GM12878 (cell line): ENCODE results near the gene AGK. TPM values are rescaled to one million over a fixed set of nuclear protein-coding genes. Genes with fewer than 3 reads are reported as not detected.

Source experiments
- ATAC-seq: fragments of 200-7000 bp; cut with Tn5 transposase; 3 replicates; pipeline ENCODE4 v1.9.1; 2020; ENCODE audit warnings: mild to moderate bottlenecking, moderate library complexity
- BruUV-seq: library from RNA; stranded (reverse); fragments of 400-500 nt; replicated peaks from 2 replicates; lab custom pipeline; 2021; lab: Mats Ljungman, UMichigan
- CTCF ChIA-PET: fragments of 300-600 bp; sonication (Branson Sonifier 250); formaldehyde crosslinking; extraction: SDS; loops from one replicate; lab custom pipeline; 2021; ENCODE audit warnings: inconsistent platforms; lab: Yijun Ruan, JAX
- POLR2A ChIA-PET: fragments of 350-600 bp; formaldehyde crosslinking; extraction: SDS; loops from one replicate; lab custom pipeline; 2021; ENCODE audit warnings: inconsistent platforms; lab: Charles Lee
- RAD21 ChIA-PET: fragments of 300-600 bp; sonication (Branson Sonifier 250); formaldehyde crosslinking; loops from one replicate; lab custom pipeline; 2023; ENCODE audit warnings: antibody characterized with exemption; ENCODE audit not compliant: unreplicated experiment; lab: Charles Lee
- SMC1A ChIA-PET: fragments of 300-600 bp; sonication (Branson Sonifier 250); formaldehyde crosslinking; loops from one replicate; lab custom pipeline; 2023; ENCODE audit not compliant: unreplicated experiment, uncharacterized antibody; lab: Charles Lee
- DNase-seq: peaks from one replicate; pipeline ENCODE4 v3.0.0-alpha.2; 2011; ENCODE audit warnings: low read depth, low spot score
- FAIRE-seq: peaks from 3 replicates; lab custom pipeline; 2011; peaks lifted over from hg19 to GRCh38; lab: Jason Lieb, UNC
- H2AFZ ChIP-seq: 2 replicates; pipeline ENCODE4 v1.6.0; 2011; ENCODE audit warnings: low read depth, low read length, control low read depth; ENCODE audit not compliant: control insufficient read depth
- H3K27ac ChIP-seq: 2 replicates; pipeline ENCODE4 v1.5.1; 2011; ENCODE audit warnings: control low read depth; ENCODE audit not compliant: control insufficient read depth, insufficient read depth
- H3K27me3 ChIP-seq, 2 experiments: replicated peaks in 1 of 2; 2 replicates each; pipeline versions ENCODE4 v1.6.0 to v1.6.1; 2011; ENCODE audit warnings: low read length in 1 of 2; ENCODE audit not compliant: control insufficient read depth in 2 of 2, insufficient read depth in 2 of 2
- H3K36me3 ChIP-seq, 2 experiments: 2 replicates each; pipeline ENCODE4 v1.5.1; 2011; ENCODE audit warnings: low read length in 1 of 2; ENCODE audit not compliant: control insufficient read depth in 2 of 2, insufficient read depth in 2 of 2
- H3K4me1 ChIP-seq: 2 replicates; pipeline ENCODE4 v1.6.1; 2011; ENCODE audit warnings: mild to moderate bottlenecking, low read length, moderate library complexity, mixed read lengths; ENCODE audit not compliant: control insufficient read depth, insufficient read depth
- H3K4me2 ChIP-seq: 2 replicates; pipeline ENCODE4 v1.6.0; 2011; ENCODE audit warnings: control low read depth; ENCODE audit not compliant: control insufficient read depth, insufficient read depth
- H3K4me3 ChIP-seq: fragments of 200-600 bp; sonication (generic); 2 replicates; pipeline ENCODE4 v1.5.1; 2016
- H3K79me2 ChIP-seq: 2 replicates; pipeline ENCODE4 v1.6.0; 2011; ENCODE audit warnings: low read length; ENCODE audit not compliant: control insufficient read depth, insufficient read depth
- H3K9ac ChIP-seq: 2 replicates; pipeline ENCODE4 v1.8.0; 2011; ENCODE audit warnings: low read length, control low read depth, mixed read lengths; ENCODE audit not compliant: control insufficient read depth, insufficient read depth
- H3K9me3 ChIP-seq: replicated peaks from 3 replicates; pipeline ENCODE4 v1.5.1; 2011; ENCODE audit warnings: mild to moderate bottlenecking, low read length; ENCODE audit not compliant: control insufficient read depth, insufficient read depth
- H4K20me1 ChIP-seq: 2 replicates; pipeline ENCODE4 v1.6.0; 2011; ENCODE audit not compliant: control insufficient read depth, insufficient read depth
- CREB1 ChIP-seq: IDR thresholded peaks from 2 replicates; pipeline ENCODE4 v1.6.1; 2012; ENCODE audit warnings: low read depth, mild to moderate bottlenecking, inconsistent platforms
- ESRRA ChIP-seq: IDR thresholded peaks from 2 replicates; pipeline ENCODE4 v1.6.1; 2012; ENCODE audit warnings: mild to moderate bottlenecking, low read length, improper control_type of control experiment
- MAX ChIP-seq: IDR thresholded peaks from 2 replicates; pipeline ENCODE4 v1.6.1; 2012; ENCODE audit warnings: low read depth, low read length, improper control_type of control experiment
- MEF2B ChIP-seq: fragments of 450-650 bp; IDR thresholded peaks from 2 replicates; pipeline ENCODE4 v1.6.1; 2018; ENCODE audit warnings: mild to moderate bottlenecking, moderate library complexity; ENCODE audit not compliant: partially characterized antibody, poor library complexity, severe bottlenecking
- MTA2 ChIP-seq: fragments of 450-650 bp; IDR thresholded peaks from 2 replicates; pipeline ENCODE4 v1.6.1; 2016; ENCODE audit warnings: low read depth, mild to moderate bottlenecking, moderate library complexity
- RAD21 ChIP-seq: IDR thresholded peaks from 2 replicates; pipeline ENCODE4 v1.6.1; 2011; ENCODE audit warnings: mild to moderate bottlenecking, low read depth, low read length, moderate library complexity; ENCODE audit not compliant: insufficient read depth
- SREBF2 ChIP-seq: IDR thresholded peaks from 2 replicates; pipeline ENCODE4 v1.6.1; 2012; ENCODE audit warnings: mild to moderate bottlenecking, low read length
- TARDBP ChIP-seq: IDR thresholded peaks from 2 replicates; pipeline ENCODE4 v1.6.1; 2016; ENCODE audit warnings: borderline replicate concordance
- USF2 ChIP-seq: IDR thresholded peaks from 2 replicates; pipeline ENCODE4 v1.6.1; 2011; ENCODE audit warnings: low read depth, low read length, improper control_type of control experiment, borderline replicate concordance
- WRNIP1 ChIP-seq: IDR thresholded peaks from 2 replicates; pipeline ENCODE4 v1.6.1; 2011; ENCODE audit warnings: low read depth, low read length, improper control_type of control experiment, borderline replicate concordance
- WGBS: methylation state at CpG from one replicate; pipeline ENCODE4 v1.1.6; 2016; ENCODE audit warnings: low lambda C conversion rate; ENCODE audit not compliant: insufficient replicate concordance, insufficient coverage; ENCODE audit errors: missing lambda C conversion rate; 5-methylcytosine and 5-hydroxymethylcytosine counted together
- in situ Hi-C: fragments of 300-500 bp; cut with MboI; formaldehyde crosslinking; loops from 9 replicates; pipeline ENCODE4 v1.14.3; 2018; ENCODE audit warnings: mixed read lengths
- intact Hi-C: fragments of 100-400 bp; cut with micrococcal nuclease; formaldehyde crosslinking; loops from one replicate; pipeline ENCODE4 v1.14.2; 2022; ENCODE audit not compliant: unreplicated experiment
- polyA plus RNA-seq, 11 experiments: library from polyadenylated mRNA; depleted of rRNA in 4 of 11; unstranded in 6 of 11; stranded (reverse) in 5 of 11; fragments of >200 nt; fragmentation: Nextera tagmentation in 4 of 11; fragmentation: Illumina TruSeq in 1 of 11; extraction: Ambion mirVana in 4 of 11; extraction: Trizol in 1 of 11; gene quantifications; 1 replicate in 1 of 11; 2 replicates in 10 of 11; pipeline versions ENCODE4 v1.2.1 to v1.2.3, GENCODE V29; 2011 to 2016; ENCODE audit warnings: inconsistent platforms in 2 of 11, missing spikeins in 2 of 11, low read depth in 1 of 11
- total RNA-seq, 4 experiments: library from RNA; depleted of rRNA in 3 of 4; stranded (reverse); fragments of >200 nt in 3 of 4; fragmentation: Illumina TruSeq in 1 of 4; extraction: Trizol in 1 of 4; gene quantifications; 2 replicates each; pipeline versions ENCODE4 v1.2.1 to v1.2.3, GENCODE V29; 2013 to 2021

Gene AGK
- total and polyA plus RNA-seq, 10 of the 15 experiments (the other 5 are each of a cell fraction or from before 2014, with no cell fraction given) = 32.5 to 85.6 (median 47.8) TPM

DNA sequence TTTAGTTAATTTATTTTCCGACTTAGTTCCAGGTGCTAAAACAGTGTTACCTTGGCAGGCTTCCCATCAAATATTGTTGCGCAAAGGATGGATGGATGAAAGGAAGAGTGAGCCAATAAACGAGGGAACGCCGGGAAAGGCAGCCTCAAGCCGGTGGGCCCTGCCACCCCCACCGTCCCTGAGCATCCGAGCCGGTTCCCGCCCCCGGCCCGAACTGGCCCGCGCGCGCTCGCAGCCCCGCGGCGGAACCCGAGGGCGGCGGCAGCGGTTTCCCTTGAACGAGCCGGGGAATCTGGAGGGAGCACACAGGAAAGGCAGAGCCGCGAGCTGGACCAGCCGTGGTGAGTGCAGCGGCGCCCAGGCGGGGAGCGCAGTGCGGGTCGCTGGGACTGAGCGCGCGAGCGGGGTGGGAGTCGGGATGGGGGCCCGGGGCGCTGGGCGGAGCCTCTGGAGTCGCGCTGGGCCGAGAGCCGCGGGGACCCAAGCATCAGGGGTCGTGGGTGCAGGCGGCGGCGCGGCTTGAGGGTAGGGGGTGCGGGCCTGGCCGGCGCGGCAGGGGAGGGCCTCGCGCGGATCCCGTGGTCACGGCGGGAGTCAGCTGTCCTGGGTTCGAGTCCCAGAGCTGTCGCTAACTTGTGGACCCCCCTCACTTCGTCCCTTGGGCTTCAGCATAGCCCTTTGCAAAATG lies at the start of gene AGK (continued):
- no peak for TF ChIP-seq USF2
- no peak for TF ChIP-seq RAD21

DNA sequence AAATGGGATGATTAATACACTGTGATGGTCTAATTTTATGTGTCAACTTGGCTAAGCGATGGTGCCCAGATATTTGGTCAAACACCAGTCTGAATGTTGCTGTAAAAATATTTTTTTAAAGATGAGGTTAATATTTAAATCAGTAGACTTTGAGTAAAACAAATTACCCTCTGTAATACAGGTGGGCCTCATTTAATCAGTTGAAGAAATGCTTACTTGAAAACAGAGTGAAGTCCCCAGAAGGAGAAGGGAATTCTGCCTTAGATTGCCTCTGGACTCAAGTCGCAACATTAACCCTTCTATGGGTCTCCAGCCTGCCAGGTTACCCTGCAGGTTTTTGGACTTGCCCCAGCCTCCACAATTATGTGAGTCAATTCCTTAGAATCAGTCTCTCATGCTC lies 49.8 kb upstream of the AGK start:
- no peak for FAIRE-seq
- in situ Hi-C loops = no loop called here
- CTCF ChIA-PET = no interaction called here

More for the DNA sequence above, 49.8 kb upstream of the AGK start:
- H3K9me3 ChIP-seq = no peaks in the 10 kb centered on the region
- ChIA-PET POLR2A (no interaction called here), SMC1A (no interaction called here), RAD21 (no interaction called here)
- no peaks in the 10 kb centered on the region for H3K36me3 ChIP-seq
- H3K4me3 ChIP-seq = no peak overlapping the region
- ATAC-seq = no peak
- 21% methylated on average over 2 of the region's 2 CpGs for WGBS
- BruUV-seq = no TSS peak
- no peaks in the 10 kb centered on the region for H3K79me2 ChIP-seq
- no peak overlapping the region for H3K9ac ChIP-seq
- intact Hi-C loops = no loop called here
- H3K4me1 ChIP-seq = no peaks in the 10 kb centered on the region
- no peak overlapping the region for H3K4me2 ChIP-seq
- H2AFZ ChIP-seq = no peak overlapping the region
- no peak for DNase-seq
- H4K20me1 ChIP-seq = no peaks in the 10 kb centered on the region
- TF ChIP-seq ESRRA (no peak), MAX (no peak), TARDBP (no peak), MEF2B (no peak), WRNIP1 (no peak), CREB1 (no peak), SREBF2 (no peak), MTA2 (no peak)
- H3K27ac ChIP-seq = no peak overlapping the region
- H3K27me3 ChIP-seq = no peaks in the 10 kb centered on the region
